HG02884 (cell line): ENCODE results near the gene ATL3.
"Not testable (repeated sequence)": the region's sequence is repeated elsewhere in the genome, so short reads cannot be mapped to it uniquely, and the experiment has no call there.

Experiments used
- ATAC-seq: cut with Tn5 transposase; IDR thresholded peaks from one replicate; pipeline ENCODE4 v1.9.1; 2021; ENCODE audit warnings: mild to moderate bottlenecking, moderate library complexity; ENCODE audit not compliant: unreplicated experiment

Gene ATL3

GRCh38 chr11:63671322-63672155, at the start of gene ATL3:
ATL3 (minus strand) TSS chr11:63671376; CDS start chr11:63671335, 41 bp downstream.
- peak; percentile 89 for ATAC-seq

- ATAC-seq, result no peak
These were observed 49.4 kb upstream of the ATL3 start for GRCh38 chr11:63720611-63721010.

- no peak for ATAC-seq
These were observed 48.8 kb upstream of the ATL3 start for GRCh38 chr11:63719987-63720386.

GRCh38 chr11:63719001-63719400, 47.8 kb upstream of the ATL3 start:
- ATAC-seq, result no peak

- ATAC-seq, result no peak
These were observed 44.9 kb upstream of the ATL3 start for GRCh38 chr11:63716046-63716445.

GRCh38 chr11:63713766-63714165, 42.6 kb upstream of the ATL3 start:
- no peak for ATAC-seq

- ATAC-seq, result no peak
These were observed 40.7 kb upstream of the ATL3 start for GRCh38 chr11:63711838-63712237.

GRCh38 chr11:63710476-63711217, 39.5 kb upstream of the ATL3 start:
- no peak for ATAC-seq

- ATAC-seq, result no peak
These were observed 38.2 kb upstream of the ATL3 start for GRCh38 chr11:63709336-63709884.

GRCh38 chr11:63708764-63709163, 37.6 kb upstream of the ATL3 start:
- ATAC-seq, result no peak

- no peak for ATAC-seq
These were observed 34.4 kb upstream of the ATL3 start for GRCh38 chr11:63705526-63705925.

GRCh38 chr11:63699896-63700295, 28.7 kb upstream of the ATL3 start:
- no peak for ATAC-seq

- ATAC-seq, result no peak
These were observed 28.0 kb upstream of the ATL3 start for GRCh38 chr11:63698976-63699733.

GRCh38 chr11:63694596-63694995, 23.4 kb upstream of the ATL3 start:
- no peak for ATAC-seq

- no peak for ATAC-seq
These were observed 16.7 kb upstream of the ATL3 start for GRCh38 chr11:63687845-63688244.

GRCh38 chr11:63686926-63687325, 15.8 kb upstream of the ATL3 start:
- ATAC-seq, result no peak

GRCh38 chr11:63685158-63685721, 14.1 kb upstream of the ATL3 start:
- not testable (repeated sequence) for ATAC-seq

GRCh38 chr11:63683133-63683991, 12.2 kb upstream of the ATL3 start:
- ATAC-seq, result no peak

GRCh38 chr11:63682066-63683021, 11.2 kb upstream of the ATL3 start:
- ATAC-seq, result no peak
